GM21360 (cell line): Measurements from ENCODE around the gene EHF.
A peak's percentile ranks its signal among the peaks of the same experiment; 100 is the strongest.
"Not testable (repeated sequence)": the region's sequence is repeated elsewhere in the genome, so short reads cannot be mapped to it uniquely, and the experiment has no call there.

Experiments
- ATAC-seq: cut with Tn5 transposase; IDR thresholded peaks from one replicate; pipeline ENCODE4 v1.9.1; 2021; ENCODE audit warnings: mild to moderate bottlenecking, moderate library complexity; ENCODE audit not compliant: unreplicated experiment

The EHF gene

GRCh38 chr11:34620820-34621792, at the start of gene EHF:
Gene EHF (plus strand): TSS chr11:34621093. CDS start chr11:34642631, 21,538 bp downstream.
- no peak for ATAC-seq

GRCh38 chr11:34573537-34573936, 47.4 kb upstream of the EHF start:
- no peak for ATAC-seq

- ATAC-seq = no peak
These were observed 45.6 kb upstream of the EHF start for GRCh38 chr11:34575261-34575660.

- no peak for ATAC-seq
These were observed 45.2 kb upstream of the EHF start for GRCh38 chr11:34575671-34576070.

- ATAC-seq = no peak
These were observed 44.6 kb upstream of the EHF start for GRCh38 chr11:34576331-34576730.

- ATAC-seq = no peak
These were observed 37.1 kb upstream of the EHF start for GRCh38 chr11:34583818-34584217.

DNA sequence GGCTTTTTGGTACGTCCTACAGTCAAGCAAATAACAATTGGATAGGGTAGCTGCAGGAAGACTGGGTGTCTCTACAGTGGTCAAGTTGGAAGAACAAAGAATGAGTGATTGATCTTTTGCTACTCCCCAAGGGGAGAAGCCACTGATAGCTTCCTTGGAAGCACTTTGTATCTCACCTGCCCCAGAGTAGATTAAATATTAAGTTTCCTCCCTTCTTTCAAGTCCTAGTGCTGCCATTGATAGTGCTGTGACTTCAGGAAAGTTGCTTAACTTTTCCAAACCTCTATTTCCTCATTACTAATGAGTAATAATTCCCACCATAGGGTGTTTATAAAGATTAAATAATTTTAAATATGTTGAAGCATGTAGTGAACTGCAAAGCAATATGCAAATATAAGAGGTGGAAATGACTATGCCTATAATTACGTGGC, 35.6 kb upstream of the EHF start:
- no peak for ATAC-seq

- peak; percentile 78 for ATAC-seq
These were observed 35.0 kb upstream of the EHF start for GRCh38 chr11:34585735-34586487.

- ATAC-seq = no peak
These were observed 34.2 kb upstream of the EHF start for GRCh38 chr11:34586488-34587281.

GRCh38 chr11:34587282-34587677, 33.6 kb upstream of the EHF start:
- no peak for ATAC-seq

DNA sequence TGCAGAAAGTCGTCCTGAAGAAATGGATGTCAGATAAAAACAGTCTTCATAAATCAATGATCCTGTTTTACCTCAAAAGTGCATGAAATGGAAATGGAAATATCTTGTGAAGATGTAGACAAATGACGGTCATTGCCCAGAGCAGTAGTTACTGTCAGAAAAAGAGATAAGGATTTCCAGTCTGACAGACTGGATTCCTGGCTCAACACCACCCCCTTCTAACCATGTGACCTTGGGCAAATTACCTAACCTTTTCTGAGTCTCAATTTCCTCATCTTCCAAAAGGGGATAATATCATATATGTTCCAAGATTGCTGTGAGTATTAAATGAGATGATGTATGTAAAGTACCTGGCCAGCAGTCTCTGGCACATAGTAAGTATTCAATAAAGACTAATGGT, 32.9 kb upstream of the EHF start:
- ATAC-seq = no peak

DNA sequence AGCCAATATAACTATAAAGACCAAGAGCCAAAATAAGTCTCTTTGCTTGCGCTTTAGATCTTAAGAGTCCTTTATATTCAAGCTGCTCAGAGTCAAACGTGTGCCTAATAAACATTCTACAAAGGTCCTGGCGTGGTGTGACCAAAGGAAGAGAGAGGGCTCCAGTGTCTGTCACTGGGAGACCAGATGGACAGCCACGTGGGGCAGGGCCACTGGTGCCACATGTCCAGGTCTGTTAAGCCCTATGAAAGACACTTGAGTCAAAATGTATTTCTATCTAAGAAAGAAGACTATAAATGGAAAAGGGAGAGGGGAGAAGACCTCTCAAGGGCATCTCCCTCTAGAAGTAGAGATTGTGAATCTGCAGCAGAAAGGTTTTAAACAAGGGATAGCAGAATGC, 32.2 kb upstream of the EHF start:
- ATAC-seq = no peak

DNA sequence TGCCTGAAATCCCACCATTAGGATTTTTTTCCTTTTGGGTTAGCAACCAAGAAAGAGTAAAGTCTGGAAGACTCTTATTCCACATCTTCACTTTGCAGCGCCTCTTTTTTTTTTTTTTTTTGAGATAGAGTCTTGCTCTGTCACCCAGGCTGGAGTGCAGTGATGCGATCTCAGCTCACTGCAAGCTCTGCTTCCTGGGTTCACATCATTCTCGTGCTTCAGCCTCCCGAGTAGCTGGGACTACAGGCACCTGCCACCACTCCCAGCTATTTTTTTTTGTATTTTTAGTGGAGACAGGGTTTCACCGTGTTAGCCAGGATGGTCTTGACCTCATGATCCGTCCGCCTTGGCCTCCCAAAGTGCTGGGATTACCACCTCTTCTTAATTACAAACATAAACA, 31.7 kb upstream of the EHF start:
- ATAC-seq = not testable (repeated sequence)

DNA sequence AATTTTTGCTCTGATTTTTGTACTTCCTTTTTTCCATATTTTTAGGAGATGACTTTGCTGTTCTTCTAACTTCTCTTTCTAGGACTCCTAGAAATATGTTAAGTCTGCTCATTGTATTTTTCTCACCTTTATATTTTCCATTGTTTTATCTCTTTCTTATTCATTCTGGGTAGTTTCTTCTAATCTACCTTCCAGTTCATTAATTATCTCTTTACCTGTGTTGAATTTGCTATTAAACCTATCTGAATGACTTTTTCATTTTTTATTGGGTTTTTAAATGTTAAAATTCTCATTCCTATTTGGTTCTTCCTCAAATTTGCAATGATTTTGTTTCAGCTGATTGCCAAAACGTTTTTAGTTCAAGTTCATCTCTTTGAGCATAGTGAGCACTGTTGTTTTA, 27.8 kb upstream of the EHF start:
- no peak for ATAC-seq

- ATAC-seq = no peak
These were observed 26.3 kb upstream of the EHF start for GRCh38 chr11:34594603-34595002.

DNA sequence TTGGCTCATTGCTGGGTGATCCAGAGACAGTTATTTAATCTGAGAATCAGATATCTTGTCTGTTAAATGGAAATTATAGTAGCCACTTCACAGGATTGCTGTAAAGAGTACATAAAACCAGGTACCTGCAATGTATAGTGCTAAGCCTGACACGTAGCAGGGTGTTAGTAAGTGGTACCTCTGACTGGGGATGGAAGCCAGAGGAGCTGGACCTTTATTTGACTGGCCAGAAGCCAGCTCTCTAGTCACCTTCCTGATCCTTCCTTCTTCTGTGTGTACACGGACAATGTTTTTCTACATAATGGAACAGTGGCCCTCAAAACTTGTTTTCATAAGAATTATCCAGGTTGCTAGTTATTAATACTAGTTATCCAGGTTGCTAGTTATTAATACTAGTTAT, 25.5 kb upstream of the EHF start:
- no peak for ATAC-seq

GRCh38 chr11:34595960-34596644, 24.8 kb upstream of the EHF start:
- no peak for ATAC-seq

DNA sequence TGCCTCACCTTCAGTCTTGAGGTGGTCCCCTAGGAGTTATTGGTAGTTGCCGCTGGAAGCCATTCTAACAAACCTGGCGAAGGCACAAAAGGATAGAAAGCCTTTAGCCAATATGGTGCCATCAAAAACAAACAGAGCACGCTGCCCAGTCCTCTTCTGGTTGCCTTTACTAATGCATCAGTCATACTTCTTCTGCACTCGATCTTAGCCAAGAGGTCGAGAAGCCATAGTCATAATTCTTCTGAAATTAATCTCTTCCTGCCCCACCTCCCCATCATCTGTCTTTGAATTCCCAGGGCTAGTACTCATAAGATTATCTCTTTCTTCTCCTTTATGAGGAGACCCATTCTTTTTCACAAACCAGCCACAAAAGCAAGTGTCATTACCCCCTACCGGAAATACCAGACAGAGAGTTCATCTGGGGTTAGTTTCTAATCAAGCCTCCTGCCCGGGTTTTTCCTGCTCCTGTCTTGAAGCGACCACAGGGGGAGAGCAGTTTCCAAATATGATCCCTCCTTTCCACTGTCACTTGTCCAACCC, 21.4 kb upstream of the EHF start:
- no peak for ATAC-seq

DNA sequence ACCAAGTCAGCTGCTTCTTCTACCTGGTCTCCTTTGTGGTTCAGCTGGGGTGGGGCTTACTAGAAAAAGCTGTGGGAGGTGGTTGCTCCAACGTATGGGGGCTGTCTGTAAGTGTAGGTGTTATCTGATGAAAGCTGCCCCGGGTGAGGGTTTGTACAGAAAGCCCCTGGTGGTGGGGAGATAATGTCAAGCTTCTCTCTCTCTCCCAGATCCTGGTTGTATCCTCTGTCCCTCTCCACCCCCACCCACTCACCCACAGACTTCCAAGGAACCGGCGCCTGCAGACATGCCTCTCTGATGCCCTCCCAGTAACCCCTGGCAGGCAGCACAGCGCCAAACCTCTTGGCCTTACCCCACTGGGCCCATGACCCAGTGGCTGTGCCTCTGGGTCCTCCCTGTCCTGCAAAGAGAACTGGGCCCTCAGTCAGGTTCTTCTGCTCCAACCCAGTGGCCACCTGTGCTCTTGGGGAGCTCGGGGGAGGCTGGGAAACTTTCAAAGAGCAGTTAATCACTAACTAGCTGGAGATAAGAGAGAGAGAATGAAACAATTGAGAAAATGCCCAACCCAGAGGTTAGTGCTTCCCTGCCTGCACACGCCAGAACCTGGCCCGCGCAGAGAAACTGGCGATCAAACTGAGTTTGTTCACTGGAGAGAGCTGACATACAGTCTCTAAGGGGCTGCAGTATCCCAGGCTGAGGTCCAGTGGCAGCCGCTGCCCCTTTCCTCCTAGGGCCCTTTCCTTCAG, 20.4 kb upstream of the EHF start:
- ATAC-seq = no peak

DNA sequence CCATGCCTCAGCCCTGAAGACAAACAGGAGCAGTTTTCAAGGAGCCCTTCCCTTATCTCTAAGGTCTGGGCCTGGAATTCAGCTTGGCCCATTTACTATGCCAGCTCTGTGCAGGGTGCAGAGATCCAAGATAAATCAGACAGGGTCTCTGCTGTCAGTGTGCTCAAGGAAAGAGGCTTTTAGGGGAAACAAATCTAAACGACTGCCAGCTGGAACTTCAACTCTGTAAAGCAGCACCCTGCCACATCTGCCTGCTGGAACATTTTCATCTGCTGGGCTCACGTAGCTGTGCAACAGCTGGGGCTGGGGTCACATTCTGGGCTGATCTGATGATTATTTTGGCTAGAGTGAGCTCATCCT, 19.8 kb upstream of the EHF start:
- ATAC-seq = no peak
